Mucosa of descending colon (tissue), 3 donors: Measurements from ENCODE around the gene ATRX. TPM values are rescaled to one million over a fixed set of nuclear protein-coding genes. Genes with fewer than 3 reads are reported as not detected.

Experiments
- ATAC-seq: fragments of 200-7000 bp; cut with Tn5 transposase; one replicate; pipeline ENCODE4 v1.9.1; 2020; ENCODE audit warnings: mild to moderate bottlenecking, moderate library complexity
- DNase-seq, 3 donors: peaks; one replicate each; pipeline ENCODE4 v3.0.0-alpha.2; 2020
- H3K36me3 ChIP-seq: fragments of 200-600 bp; one replicate; pipeline ENCODE4 v1.8.0; 2021; ENCODE audit warnings: low read depth, mild to moderate bottlenecking
- H3K4me1 ChIP-seq: fragments of 200-600 bp; one replicate; pipeline ENCODE4 v1.8.0; 2021; ENCODE audit warnings: low read depth, mild to moderate bottlenecking
- H3K4me3 ChIP-seq: fragments of 200-600 bp; one replicate; pipeline ENCODE4 v1.8.0; 2021; ENCODE audit warnings: mild to moderate bottlenecking
- H3K9me3 ChIP-seq: fragments of 200-600 bp; one replicate; pipeline ENCODE4 v1.8.0; 2021; ENCODE audit warnings: mild to moderate bottlenecking
- CTCF ChIP-seq: fragments of 200-600 bp; IDR thresholded peaks from one replicate; pipeline ENCODE4 v1.8.0; 2022; ENCODE audit warnings: antibody characterized with exemption, mild to moderate bottlenecking
- intact Hi-C, 2 donors: fragments of 100-400 bp; cut with DNase I in 1 of 2; cut with micrococcal nuclease in 1 of 2; formaldehyde crosslinking; loops; one replicate each; pipeline versions ENCODE4 v1.11.0 to v1.11.1; 2022; cut with DNase I, micrococcal nuclease
- total RNA-seq, 3 donors: library from RNA; stranded (reverse); fragmentation: NEBNext Ultra II Directional in 2 of 3; extraction: Animal tissue kit (Norgen Biotek cat#: 25700) in 2 of 3; gene quantifications; one replicate each; pipeline versions ENCODE4 v1.2.1 to v1.2.4, GENCODE V29; 2021 to 2023
- donor health status: DM: no; HTN: no; CAD: no; lungs with moderate emphysema.
- donor health status: DM: no; HTN: no; CAD: no.
- donor health status: DM: no; HTN: yes; CAD: no.

The ATRX gene
- total RNA-seq, 3 donors from 2014 or later = 47.9 to 108 (median 64.1) TPM

GRCh38 chrX:77597511-77597910 lies 188.5 kb downstream of the ATRX start:
- intact Hi-C loops = no loop called here
- no peaks in the 10 kb centered on the region for H3K36me3 ChIP-seq
- H3K4me1 ChIP-seq = no peaks in the 10 kb centered on the region
- H3K9me3 ChIP-seq = no peaks in the 10 kb centered on the region
- DNase-seq (no peak), ATAC-seq (no peak)
- H3K4me3 ChIP-seq = no peak overlapping the region
- no peak for TF ChIP-seq CTCF

GRCh38 chrX:77597090-77597489 lies 188.9 kb downstream of the ATRX start:
- no peak overlapping the region for H3K4me3 ChIP-seq
- intact Hi-C loops = no loop called here
- DNase-seq = no peak
- H3K36me3 ChIP-seq = no peaks in the 10 kb centered on the region
- ATAC-seq = no peak
- TF ChIP-seq CTCF = no peak
- H3K4me1 ChIP-seq = no peaks in the 10 kb centered on the region
- no peaks in the 10 kb centered on the region for H3K9me3 ChIP-seq

- ATAC-seq (no peak), DNase-seq (no peak)
- Histone ChIP-seq H3K4me1 (no peaks in the 10 kb centered on the region), H3K36me3 (no peaks in the 10 kb centered on the region), H3K4me3 (no peak overlapping the region), H3K9me3 (no peaks in the 10 kb centered on the region)
- intact Hi-C loops = no loop called here
- TF ChIP-seq CTCF = no peak
Measured at GRCh38 chrX:77595848-77596247, 190.2 kb downstream of the ATRX start.

GRCh38 chrX:77572322-77572721 lies 213.7 kb downstream of the ATRX start:
- ATAC-seq (no peak), DNase-seq (no peak)
- Histone ChIP-seq H3K9me3 (no peaks in the 10 kb centered on the region), H3K36me3 (no peaks in the 10 kb centered on the region), H3K4me1 (no peaks in the 10 kb centered on the region), H3K4me3 (no peak overlapping the region)
- TF ChIP-seq CTCF = no peak
- intact Hi-C loops = no loop called here

- TF ChIP-seq CTCF = no peak
- Histone ChIP-seq H3K4me1 (no peaks in the 10 kb centered on the region), H3K4me3 (no peak overlapping the region), H3K36me3 (no peaks in the 10 kb centered on the region), H3K9me3 (no peaks in the 10 kb centered on the region)
- DNase-seq (no peak), ATAC-seq (no peak)
- intact Hi-C loops = no loop called here
Measured at GRCh38 chrX:77565278-77565677, 220.7 kb downstream of the ATRX start.

- no peak for ATAC-seq
- Histone ChIP-seq H3K4me3 (no peak overlapping the region), H3K9me3 (no peaks in the 10 kb centered on the region), H3K36me3 (no peaks in the 10 kb centered on the region), H3K4me1 (no peaks in the 10 kb centered on the region)
- intact Hi-C loops = no loop called here
- DNase-seq = no peak
- no peak for TF ChIP-seq CTCF
Measured at GRCh38 chrX:77564823-77565222, 221.2 kb downstream of the ATRX start.
